Measurements from ENCODE around the gene NHLRC4. TPM values are rescaled to one million over a fixed set of nuclear protein-coding genes. Genes with fewer than 3 reads are reported as not detected.

Gene NHLRC4
- total RNA-seq, 3 donors from 2014 or later: 0.26 to 0.82 (median 0.36) TPM

DNA sequence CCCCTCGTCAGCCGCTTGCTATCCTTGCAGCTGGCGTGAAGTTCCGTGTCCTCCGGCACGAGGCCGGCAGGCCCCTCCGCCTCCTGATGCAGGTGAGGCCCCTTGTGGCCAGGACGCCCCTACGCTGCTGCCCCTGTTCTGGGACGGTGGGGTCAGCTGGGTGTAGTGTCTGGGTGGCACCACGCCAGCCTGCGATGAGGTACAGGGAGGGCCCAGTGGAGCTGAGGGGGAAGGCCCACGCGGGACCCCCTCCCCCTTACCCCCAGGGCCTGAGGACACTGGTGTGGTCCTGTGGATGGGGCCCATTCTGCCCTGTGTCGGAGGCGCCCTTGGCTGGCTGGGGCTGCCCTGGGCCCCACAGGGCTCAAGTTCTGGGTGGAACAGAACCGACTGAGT lies 15.4 kb downstream of the NHLRC4 start:
- H3K4me1 ChIP-seq (ENCODE audit: low read depth): peaks cover 4% of the 10 kb centered on the region
- ATAC-seq (no peak), DNase-seq (no peak)
- H3K36me3 ChIP-seq (ENCODE audit: low read depth): no peaks in the 10 kb centered on the region
- TF ChIP-seq, protein P1, sequence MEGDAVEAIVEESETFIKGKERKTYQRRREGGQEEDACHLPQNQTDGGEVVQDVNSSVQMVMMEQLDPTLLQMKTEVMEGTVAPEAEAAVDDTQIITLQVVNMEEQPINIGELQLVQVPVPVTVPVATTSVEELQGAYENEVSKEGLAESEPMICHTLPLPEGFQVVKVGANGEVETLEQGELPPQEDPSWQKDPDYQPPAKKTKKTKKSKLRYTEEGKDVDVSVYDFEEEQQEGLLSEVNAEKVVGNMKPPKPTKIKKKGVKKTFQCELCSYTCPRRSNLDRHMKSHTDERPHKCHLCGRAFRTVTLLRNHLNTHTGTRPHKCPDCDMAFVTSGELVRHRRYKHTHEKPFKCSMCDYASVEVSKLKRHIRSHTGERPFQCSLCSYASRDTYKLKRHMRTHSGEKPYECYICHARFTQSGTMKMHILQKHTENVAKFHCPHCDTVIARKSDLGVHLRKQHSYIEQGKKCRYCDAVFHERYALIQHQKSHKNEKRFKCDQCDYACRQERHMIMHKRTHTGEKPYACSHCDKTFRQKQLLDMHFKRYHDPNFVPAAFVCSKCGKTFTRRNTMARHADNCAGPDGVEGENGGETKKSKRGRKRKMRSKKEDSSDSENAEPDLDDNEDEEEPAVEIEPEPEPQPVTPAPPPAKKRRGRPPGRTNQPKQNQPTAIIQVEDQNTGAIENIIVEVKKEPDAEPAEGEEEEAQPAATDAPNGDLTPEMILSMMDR (IDR thresholded peaks at IDR 0.05): no peak
- no peak overlapping the region for H3K4me3 ChIP-seq
- intact Hi-C loops (cut with DNase I, micrococcal nuclease): no loop called here
- H3K9me3 ChIP-seq: no peaks in the 10 kb centered on the region

DNA sequence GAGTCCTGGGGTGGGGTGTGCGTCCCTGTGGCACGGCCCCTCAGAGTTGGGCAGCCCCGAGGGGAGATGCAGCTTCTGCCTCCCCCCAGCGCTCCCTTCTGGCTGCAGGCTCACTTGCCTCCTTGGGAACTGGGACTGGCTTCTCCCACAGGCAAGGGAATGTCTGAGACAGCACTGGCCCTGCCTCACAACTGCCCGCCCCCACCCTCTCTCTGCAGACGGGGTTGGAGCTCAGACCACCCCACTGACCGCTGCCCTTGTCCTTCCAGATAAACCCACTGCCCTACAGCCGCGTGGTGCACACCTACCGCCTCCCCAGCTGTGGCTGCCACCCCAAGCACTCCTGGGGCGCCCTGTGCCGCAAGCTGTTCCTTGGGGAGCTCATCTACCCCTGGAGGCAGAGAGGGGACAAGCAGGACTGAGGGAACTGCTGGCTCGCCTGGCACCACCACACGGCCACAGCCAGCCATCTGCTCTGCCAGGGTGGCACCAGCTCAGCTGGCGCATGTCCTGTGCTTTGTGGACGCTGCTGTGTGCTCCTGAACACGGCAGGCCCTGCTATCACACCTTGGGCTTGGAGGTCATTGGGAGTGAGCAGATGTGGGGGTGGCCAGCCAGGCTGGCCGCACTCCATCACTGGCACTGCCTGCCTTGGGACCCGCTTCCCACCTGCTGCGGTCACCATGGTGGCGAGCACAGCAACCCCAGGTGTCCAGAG lies 16.0 kb downstream of the NHLRC4 start:
- TF ChIP-seq, protein P1 (IDR thresholded peaks at IDR 0.05): no peak
- intact Hi-C loops (cut with DNase I, micrococcal nuclease): no loop called here
- Histone ChIP-seq H3K4me3 (no peak overlapping the region), H3K9me3 (no peaks in the 10 kb centered on the region), H3K4me1 (ENCODE audit: low read depth) (peaks cover 7% of the 10 kb centered on the region), H3K36me3 (ENCODE audit: low read depth) (no peaks in the 10 kb centered on the region)
- no peak for ATAC-seq
- DNase-seq: no peak

DNA sequence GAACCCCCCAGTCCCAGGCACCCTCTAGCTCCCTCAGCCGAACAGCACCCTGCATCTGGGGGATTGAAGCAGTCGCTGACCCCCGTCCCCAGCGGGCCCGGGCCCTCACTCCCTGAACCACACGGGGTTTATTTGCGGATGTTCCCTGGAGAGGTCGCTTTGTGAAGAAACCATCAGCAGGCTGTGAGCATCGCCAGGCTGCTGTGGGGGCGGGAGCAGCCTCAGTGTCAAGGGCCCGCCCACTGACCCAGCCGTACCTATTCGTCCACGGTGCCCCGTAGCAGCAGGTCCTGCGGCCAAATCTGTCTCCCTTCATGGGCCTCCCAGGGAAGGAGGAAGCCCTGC lies 16.6 kb downstream of the NHLRC4 start:
- Histone ChIP-seq H3K4me3 (no peak overlapping the region), H3K36me3 (ENCODE audit: low read depth) (no peaks in the 10 kb centered on the region), H3K4me1 (ENCODE audit: low read depth) (peaks cover 13% of the 10 kb centered on the region), H3K9me3 (no peaks in the 10 kb centered on the region)
- TF ChIP-seq, protein P1 (IDR thresholded peaks at IDR 0.05): no peak
- DNase-seq (no peak), ATAC-seq (no peak)
- intact Hi-C loops (cut with DNase I, micrococcal nuclease): no loop called here

DNA sequence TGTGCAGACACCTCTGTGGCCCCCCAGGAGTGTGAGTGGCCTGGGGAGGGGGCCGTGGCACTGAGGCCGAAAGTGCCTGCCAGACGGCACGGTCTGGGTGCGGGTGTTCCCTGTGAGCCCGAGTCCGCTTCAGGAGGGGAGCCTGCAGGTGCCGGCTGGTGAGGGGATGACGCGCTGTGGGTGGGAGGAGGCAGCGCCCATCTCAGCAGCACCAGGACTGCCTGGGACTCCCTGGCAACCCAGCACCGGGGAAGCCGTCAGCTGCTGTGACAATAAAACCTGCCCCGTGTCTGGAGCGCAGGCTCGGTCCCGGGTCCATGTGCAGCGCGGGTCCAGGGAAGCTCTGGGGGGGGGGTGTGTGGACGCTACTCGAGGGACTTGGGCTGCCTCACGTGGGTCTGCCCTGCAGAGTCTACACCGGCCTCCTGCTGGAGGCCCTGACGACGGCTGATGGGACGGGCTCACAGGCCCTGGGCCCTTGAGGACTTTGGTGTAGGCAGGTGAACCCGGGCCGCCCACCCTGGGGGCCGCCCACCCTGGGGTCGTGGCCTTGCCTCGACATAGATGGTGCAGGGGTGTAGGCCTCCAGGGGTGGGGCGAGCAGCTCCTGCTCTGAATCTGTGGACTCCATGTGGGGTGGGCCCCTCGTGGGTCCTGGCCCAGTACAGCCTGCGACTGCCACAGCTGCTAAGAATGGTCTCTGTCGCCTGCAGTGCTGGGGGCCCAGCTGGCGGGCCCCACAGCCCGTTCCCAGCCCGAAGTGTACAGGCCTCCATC lies 17.2 kb downstream of the NHLRC4 start:
- intact Hi-C loops (cut with DNase I, micrococcal nuclease): no loop called here

DNA sequence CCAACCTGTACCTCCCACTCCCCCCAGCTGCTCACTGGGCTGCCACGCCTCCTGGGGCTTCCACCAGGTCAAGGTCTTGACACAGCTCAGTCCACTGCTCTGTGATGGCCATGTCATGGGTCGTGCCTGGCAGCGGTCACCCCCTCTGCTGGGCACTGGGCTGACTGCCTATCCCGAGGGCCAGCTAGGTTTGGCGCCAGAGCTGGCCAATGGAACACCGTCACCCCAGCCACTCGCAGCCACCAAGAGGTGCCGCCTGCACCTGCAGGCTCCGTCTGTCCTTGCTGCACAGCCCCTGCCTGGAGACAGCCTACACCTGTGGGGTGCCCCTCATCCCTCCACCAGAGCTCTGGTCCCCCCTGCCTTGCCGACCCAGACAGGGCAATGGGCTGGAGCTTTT lies 18.5 kb downstream of the NHLRC4 start:
- TF ChIP-seq, protein P1 (IDR thresholded peaks at IDR 0.05): no peak
- DNase-seq (no peak), ATAC-seq (no peak)
- H3K9me3 ChIP-seq: no peaks in the 10 kb centered on the region
- H3K4me1 ChIP-seq (ENCODE audit: low read depth): peaks cover 13% of the 10 kb centered on the region
- H3K36me3 ChIP-seq (ENCODE audit: low read depth): no peaks in the 10 kb centered on the region
- intact Hi-C loops (cut with DNase I, micrococcal nuclease): no loop called here
- H3K4me3 ChIP-seq: no peak overlapping the region

More for the DNA sequence above, 17.2 kb downstream of the NHLRC4 start:
- no peak for ATAC-seq
- H3K36me3 ChIP-seq (ENCODE audit: low read depth): no peaks in the 10 kb centered on the region
- H3K4me3 ChIP-seq: no peak overlapping the region
- TF ChIP-seq, protein P1 (IDR thresholded peaks at IDR 0.05): no peak
- DNase-seq: no peak
- H3K4me1 ChIP-seq (ENCODE audit: low read depth): peaks cover 13% of the 10 kb centered on the region
- no peaks in the 10 kb centered on the region for H3K9me3 ChIP-seq
